ENCODE measurements around the gene IL27RA. TPM values are rescaled to one million over a fixed set of nuclear protein-coding genes. Genes with fewer than 3 reads are reported as not detected.

Gene IL27RA
- total RNA-seq, 1 experiment from 2014 or later, result 13.6 TPM

DNA sequence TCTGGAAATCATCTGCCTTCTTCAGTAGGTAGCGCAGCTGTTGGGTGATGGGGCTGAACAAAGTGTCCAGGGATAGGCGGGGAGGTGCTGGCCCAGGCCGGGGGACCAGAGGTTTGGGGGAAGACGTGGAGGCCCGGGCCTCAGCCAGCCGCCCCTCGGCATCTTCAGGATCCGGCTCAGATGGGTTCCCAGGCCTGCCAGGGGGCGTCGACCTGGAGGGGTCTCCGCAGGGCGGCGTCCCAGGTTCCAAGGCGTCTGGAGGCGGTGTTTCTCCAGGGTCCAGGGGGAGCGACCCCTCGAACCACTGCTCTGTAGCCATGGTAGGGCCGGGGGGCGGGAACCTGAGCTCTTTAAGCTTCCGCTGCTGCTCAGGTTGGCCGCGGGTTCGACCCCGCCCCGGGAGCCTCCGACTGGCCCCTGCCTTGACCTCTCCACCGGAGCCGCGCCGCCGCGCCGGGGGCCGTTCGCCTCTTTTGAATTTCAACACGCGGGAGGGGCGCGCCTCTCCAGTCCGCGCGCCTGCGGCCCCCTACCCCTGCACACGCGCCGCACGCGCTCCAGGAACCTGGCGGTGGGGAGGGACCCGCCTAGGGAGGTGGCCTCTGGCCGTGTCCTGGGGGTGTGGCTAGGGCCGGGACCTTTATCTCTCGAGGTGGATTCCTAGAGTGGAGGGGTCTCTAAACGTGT, 53.9 kb downstream of the IL27RA start, which contains the start of gene C19orf67:
Gene C19orf67 (minus strand): TSS at position 475 of the 687 bp plus-strand sequence. CDS start 156 bp downstream, at position 319.
- peak within 1 kb of the TSS in 1 of 2 experiments; percentile 33; a peak in 1 of 5 replicates for H3K4me3 Mint-ChIP-seq
- Histone ChIP-seq H2BK5ac (ENCODE audit: insufficient read length, low read length) (no peak within 1 kb of the TSS), H3K4me2 (ENCODE audit: insufficient read depth, insufficient read length, low read length) (no peak within 1 kb of the TSS), H2BK20ac (ENCODE audit: low read depth, low read length, poor library complexity, severe bottlenecking) (no peak within 1 kb of the TSS), H4K8ac (replicated peaks; ENCODE audit: insufficient read length, low read depth, low read length) (no peak within 1 kb of the TSS), H3K27me3 (ENCODE audit: insufficient read depth, low read length) (no peaks in the 10 kb centered on the region), H2BK120ac (ENCODE audit: low read depth, low read length, poor library complexity, severe bottlenecking) (no peak within 1 kb of the TSS), H3K79me1 (ENCODE audit: insufficient read depth, low read depth, low read length, poor library complexity, severe bottlenecking) (no peaks in the 10 kb centered on the region), H2BK12ac (ENCODE audit: insufficient read length, low read depth, low read length) (no peak within 1 kb of the TSS), H2AK5ac (ENCODE audit: insufficient read length, low read length) (no peak within 1 kb of the TSS), H3K4me1 (ENCODE audit: insufficient read depth, low read length) (no peaks in the 10 kb centered on the region; the same call in 1 of the 2 replicates), H3K14ac (ENCODE audit: insufficient read depth, low read length) (peak within 1 kb of the TSS; percentile 36; the same call in 1 of the 2 replicates), H4K5ac (ENCODE audit: insufficient read length, low read depth, low read length) (no peak within 1 kb of the TSS), H4K20me1 (ENCODE audit: control insufficient read depth, insufficient read depth, insufficient read length) (no peaks in the 10 kb centered on the region), H3K23me2 (ENCODE audit: insufficient read length, low read depth, low read length, poor library complexity, severe bottlenecking) (peaks cover 9% of the 10 kb centered on the region), H3K27ac (ENCODE audit: insufficient read length, low read depth, low read length) (no peak within 1 kb of the TSS), H3K79me2 (ENCODE audit: insufficient read depth, low read length) (no peaks in the 10 kb centered on the region), H3K9ac (ENCODE audit: extremely low read depth, insufficient read length, low read length) (no peak within 1 kb of the TSS), H3K56ac (ENCODE audit: insufficient read length, low read depth, low read length) (no peak within 1 kb of the TSS), H3K23ac (ENCODE audit: insufficient read length, low read depth, low read length) (no peak within 1 kb of the TSS), H3K4ac (ENCODE audit: low read depth, low read length) (no peak within 1 kb of the TSS), H3K9me3 (ENCODE audit: control insufficient read depth, low read depth, low read length) (no peaks in the 10 kb centered on the region), H3K18ac (ENCODE audit: insufficient read length, low read depth, low read length) (no peak within 1 kb of the TSS), H2BK15ac (ENCODE audit: low read depth, low read length) (no peak within 1 kb of the TSS), H4K91ac (ENCODE audit: insufficient read length, low read depth, low read length) (no peak within 1 kb of the TSS), H2AFZ (ENCODE audit: low read length) (no peak within 1 kb of the TSS), H3T11ph (ENCODE audit: low read length) (no peak within 1 kb of the TSS)
- peaks cover 11 to 29% (median 21%) of the 10 kb centered on the region in 3 experiments; a peak in 6 of 7 replicates for H3K36me3 Mint-ChIP-seq (ENCODE audit: insufficient read depth in 1 of 3, low read depth in 3 of 3)
- peaks cover 9% of the 10 kb centered on the region for H3K27me3 Mint-ChIP-seq (ENCODE audit: low read depth)
- peaks cover 6 to 7% of the 10 kb centered on the region in 2 experiments for H3K4me1 Mint-ChIP-seq
- TF ChIP-seq, protein P1, sequence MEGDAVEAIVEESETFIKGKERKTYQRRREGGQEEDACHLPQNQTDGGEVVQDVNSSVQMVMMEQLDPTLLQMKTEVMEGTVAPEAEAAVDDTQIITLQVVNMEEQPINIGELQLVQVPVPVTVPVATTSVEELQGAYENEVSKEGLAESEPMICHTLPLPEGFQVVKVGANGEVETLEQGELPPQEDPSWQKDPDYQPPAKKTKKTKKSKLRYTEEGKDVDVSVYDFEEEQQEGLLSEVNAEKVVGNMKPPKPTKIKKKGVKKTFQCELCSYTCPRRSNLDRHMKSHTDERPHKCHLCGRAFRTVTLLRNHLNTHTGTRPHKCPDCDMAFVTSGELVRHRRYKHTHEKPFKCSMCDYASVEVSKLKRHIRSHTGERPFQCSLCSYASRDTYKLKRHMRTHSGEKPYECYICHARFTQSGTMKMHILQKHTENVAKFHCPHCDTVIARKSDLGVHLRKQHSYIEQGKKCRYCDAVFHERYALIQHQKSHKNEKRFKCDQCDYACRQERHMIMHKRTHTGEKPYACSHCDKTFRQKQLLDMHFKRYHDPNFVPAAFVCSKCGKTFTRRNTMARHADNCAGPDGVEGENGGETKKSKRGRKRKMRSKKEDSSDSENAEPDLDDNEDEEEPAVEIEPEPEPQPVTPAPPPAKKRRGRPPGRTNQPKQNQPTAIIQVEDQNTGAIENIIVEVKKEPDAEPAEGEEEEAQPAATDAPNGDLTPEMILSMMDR (conservative IDR thresholded peaks at IDR 0.05), result no peak
- DNase-seq, result no peak
- H3K27ac Mint-ChIP-seq, result no peak within 1 kb of the TSS
- no CpG with 5 or more reads among the region's 54 CpGs for WGBS (ENCODE audit: extremely low coverage, insufficient read length, low lambda C conversion rate)
- H3K9me3 Mint-ChIP-seq, result no peaks in the 10 kb centered on the region
